Bronchial epithelial cell (primary cell): ENCODE results near the gene TULP4. TPM values are rescaled to one million over a fixed set of nuclear protein-coding genes. Genes with fewer than 3 reads are reported as not detected.

Experiments used
- DNase-seq: peaks from one replicate; pipeline ENCODE4 v3.0.0-alpha.2; 2010; ENCODE audit warnings: low read depth
- FAIRE-seq: peaks from 2 replicates; lab custom pipeline; 2011; peaks lifted over from hg19 to GRCh38; lab: Jason Lieb, UNC
- H3K27me3 ChIP-seq: 2 replicates; pipeline ENCODE4 v1.5.1; 2011; ENCODE audit warnings: low read length; ENCODE audit not compliant: control insufficient read depth, insufficient read depth
- H3K36me3 ChIP-seq: 2 replicates; pipeline ENCODE4 v1.5.1; 2011; ENCODE audit warnings: low read length; ENCODE audit not compliant: control insufficient read depth, insufficient read depth
- H3K4me3 ChIP-seq: 2 replicates; pipeline ENCODE4 v1.5.1; 2011; ENCODE audit warnings: mild to moderate bottlenecking, low read depth, low read length, control low read depth
- total RNA-seq: library from RNA; depleted of rRNA; stranded (reverse); fragments of >200 nt; gene quantifications from 2 replicates; pipeline ENCODE4 v1.2.1, GENCODE V29; 2014
- TF ChIP-seq, protein P1 (sequence below): IDR thresholded peaks from 2 replicates; pipeline ENCODE4 v1.5.1; 2011; ENCODE audit warnings: mild to moderate bottlenecking, moderate library complexity, low read length, control low read depth, inconsistent platforms; ENCODE audit not compliant: insufficient read depth, severe bottlenecking

TULP4 gene
- total RNA-seq, 1 donor from 2014 or later, result 127 TPM

DNA sequence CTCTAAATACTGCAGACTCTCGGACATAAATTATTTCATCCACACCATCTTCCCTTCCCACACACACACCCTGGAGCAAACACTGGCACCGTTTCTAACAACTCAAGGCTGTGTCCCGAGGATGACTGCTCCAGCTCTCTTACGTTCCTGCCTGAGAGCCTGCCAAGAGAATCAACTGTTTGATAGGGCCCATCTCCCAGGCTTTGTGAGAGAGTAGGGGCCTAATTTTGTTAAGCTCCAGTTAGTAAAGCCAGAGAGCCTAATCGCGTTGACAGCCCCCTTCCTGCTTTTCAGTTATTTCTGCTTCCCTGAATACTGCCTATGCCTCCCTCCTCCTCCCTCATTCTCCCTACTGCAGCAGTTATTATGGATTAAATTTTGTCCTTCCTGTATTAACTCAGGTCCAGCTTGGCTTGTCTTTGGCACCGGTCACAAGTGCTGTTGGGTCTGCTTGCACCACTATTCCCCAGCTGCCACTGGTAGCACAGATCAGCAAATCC lies 129.5 kb downstream of the TULP4 start:
- no peaks in the 10 kb centered on the region for H3K36me3 ChIP-seq
- no peak overlapping the region for H3K4me3 ChIP-seq
- DNase-seq (no peak), FAIRE-seq (no peak)
- no peaks in the 10 kb centered on the region for H3K27me3 ChIP-seq
- TF ChIP-seq, protein P1, sequence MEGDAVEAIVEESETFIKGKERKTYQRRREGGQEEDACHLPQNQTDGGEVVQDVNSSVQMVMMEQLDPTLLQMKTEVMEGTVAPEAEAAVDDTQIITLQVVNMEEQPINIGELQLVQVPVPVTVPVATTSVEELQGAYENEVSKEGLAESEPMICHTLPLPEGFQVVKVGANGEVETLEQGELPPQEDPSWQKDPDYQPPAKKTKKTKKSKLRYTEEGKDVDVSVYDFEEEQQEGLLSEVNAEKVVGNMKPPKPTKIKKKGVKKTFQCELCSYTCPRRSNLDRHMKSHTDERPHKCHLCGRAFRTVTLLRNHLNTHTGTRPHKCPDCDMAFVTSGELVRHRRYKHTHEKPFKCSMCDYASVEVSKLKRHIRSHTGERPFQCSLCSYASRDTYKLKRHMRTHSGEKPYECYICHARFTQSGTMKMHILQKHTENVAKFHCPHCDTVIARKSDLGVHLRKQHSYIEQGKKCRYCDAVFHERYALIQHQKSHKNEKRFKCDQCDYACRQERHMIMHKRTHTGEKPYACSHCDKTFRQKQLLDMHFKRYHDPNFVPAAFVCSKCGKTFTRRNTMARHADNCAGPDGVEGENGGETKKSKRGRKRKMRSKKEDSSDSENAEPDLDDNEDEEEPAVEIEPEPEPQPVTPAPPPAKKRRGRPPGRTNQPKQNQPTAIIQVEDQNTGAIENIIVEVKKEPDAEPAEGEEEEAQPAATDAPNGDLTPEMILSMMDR, result no peak

DNA sequence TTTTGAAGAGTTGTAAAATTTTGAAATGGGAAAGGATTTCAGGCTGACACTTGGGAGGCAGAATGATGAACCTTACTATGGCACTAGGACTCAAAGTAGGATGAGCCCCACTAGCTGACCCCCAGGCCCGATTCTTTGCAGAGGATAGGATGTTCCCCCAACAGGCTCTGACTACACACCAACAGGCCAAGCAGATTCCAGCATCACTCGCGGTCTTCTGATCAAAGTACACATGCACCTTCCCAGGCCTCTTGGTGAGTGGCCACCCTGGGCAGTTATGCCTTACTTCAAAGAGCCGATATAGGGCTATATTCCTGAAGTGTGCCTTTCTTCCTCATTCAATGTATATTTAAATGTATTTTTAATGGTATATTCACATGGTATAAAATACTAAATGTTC lies 130.0 kb downstream of the TULP4 start:
- FAIRE-seq (no peak), DNase-seq (no peak)
- Histone ChIP-seq H3K36me3 (no peaks in the 10 kb centered on the region), H3K27me3 (no peaks in the 10 kb centered on the region), H3K4me3 (no peak overlapping the region)
- TF ChIP-seq, protein P1, result no peak

DNA sequence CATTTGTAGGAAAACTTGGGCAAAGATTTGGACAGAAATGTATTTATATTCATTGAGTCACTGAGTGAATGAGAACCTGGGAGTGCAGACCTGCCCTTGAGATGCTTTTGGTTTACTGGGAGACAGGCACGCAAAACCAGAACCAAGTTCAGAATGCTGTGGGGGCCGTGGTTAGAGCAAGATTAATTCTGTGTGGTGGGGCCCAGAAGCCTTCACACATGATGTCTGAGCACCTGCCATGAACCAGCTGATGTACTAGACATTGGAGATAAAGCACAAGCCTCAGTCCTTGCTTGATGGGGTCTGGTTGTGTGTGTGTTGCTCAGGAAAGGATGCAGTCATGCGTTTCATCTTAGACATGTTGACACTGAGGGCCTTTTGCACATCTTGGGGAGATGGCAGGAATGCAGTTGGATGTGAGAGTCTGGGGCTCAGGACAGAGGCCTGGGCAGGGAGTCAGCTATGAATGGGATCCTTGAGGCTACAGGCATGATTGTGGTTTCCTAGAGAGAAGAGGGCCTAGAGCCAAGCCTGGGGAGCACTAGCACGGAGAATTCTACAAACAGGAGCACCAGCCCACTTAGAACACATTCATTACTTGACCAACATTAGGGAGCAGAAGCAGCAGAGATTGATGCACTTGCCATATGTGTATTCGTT lies 133.3 kb downstream of the TULP4 start:
- DNase-seq (no peak), FAIRE-seq (no peak)
- TF ChIP-seq, protein P1, result no peak
- Histone ChIP-seq H3K4me3 (no peak overlapping the region), H3K36me3 (peaks cover 2% of the 10 kb centered on the region), H3K27me3 (no peaks in the 10 kb centered on the region)

DNA sequence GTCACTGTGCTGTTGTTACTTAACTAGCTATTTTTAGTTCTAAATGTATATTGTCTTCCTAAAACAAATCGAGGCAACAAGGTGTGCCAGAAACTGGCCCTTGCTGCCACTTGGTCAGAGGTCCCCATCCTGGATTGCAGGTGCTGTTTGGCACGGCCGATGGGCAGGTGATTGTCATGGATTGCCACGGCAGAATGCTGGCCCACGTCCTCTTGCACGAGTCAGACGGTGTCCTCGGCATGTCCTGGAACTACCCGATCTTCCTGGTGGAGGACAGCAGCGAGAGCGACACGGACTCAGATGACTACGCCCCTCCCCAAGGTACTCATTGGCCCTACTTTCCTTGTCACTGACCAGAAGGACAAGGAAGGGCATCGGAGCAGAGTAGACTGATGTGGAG lies 136.6 kb downstream of the TULP4 start:
- peaks cover 3% of the 10 kb centered on the region for H3K36me3 ChIP-seq
- TF ChIP-seq, protein P1, result no peak
- DNase-seq (no peak), FAIRE-seq (no peak)
- H3K27me3 ChIP-seq, result no peaks in the 10 kb centered on the region
- no peak overlapping the region for H3K4me3 ChIP-seq

DNA sequence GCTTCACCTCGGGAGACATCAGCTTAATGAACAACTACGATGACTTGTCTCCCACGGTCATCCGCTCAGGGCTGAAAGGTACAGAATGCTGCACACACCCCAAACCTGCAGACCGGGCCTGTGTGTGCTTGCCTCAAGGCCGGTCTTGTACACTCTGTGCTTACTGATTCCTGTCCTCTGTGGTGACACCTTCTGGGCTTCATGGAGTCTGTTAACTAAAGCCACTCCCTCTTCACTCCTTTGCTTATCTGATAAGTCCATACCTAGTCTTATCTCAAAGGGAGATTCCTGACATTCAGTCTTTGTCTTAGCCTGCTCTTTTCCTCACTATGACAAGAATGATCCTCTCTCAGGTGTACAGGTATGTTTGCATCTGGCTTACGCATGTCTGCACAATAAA lies 139.9 kb downstream of the TULP4 start:
- DNase-seq (peak; percentile 86), FAIRE-seq (peak; percentile 52)
- peaks cover 3% of the 10 kb centered on the region for H3K36me3 ChIP-seq
- TF ChIP-seq, protein P1, result peak; percentile 28
- H3K4me3 ChIP-seq, result no peak overlapping the region
- no peaks in the 10 kb centered on the region for H3K27me3 ChIP-seq

DNA sequence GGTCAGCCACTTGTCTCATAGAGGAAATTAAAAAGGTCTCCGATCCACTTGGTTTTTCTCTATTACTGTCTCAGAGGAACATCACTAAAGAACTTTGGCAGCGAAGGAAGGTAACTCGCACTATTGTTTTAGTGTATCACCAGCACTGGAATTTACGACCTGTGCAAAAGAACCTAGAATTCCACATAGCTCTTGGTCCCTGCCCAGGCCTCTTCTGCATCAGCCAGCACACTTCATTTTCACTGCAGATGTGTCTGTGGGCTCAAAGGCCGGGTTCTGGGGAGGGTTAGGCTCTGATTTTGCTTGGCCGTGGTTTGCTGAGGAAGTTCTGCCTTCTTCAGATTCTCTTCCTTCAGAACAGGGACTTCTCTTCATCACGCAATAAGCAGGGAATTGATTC lies 144.9 kb downstream of the TULP4 start:
- no peak for FAIRE-seq
- no peak for DNase-seq
- Histone ChIP-seq H3K4me3 (no peak overlapping the region), H3K36me3 (peaks cover 3% of the 10 kb centered on the region), H3K27me3 (no peaks in the 10 kb centered on the region)
- TF ChIP-seq, protein P1, result no peak
